NCI-H1436 (cell line): ENCODE results near the gene UBR3.
"Not testable (repeated sequence)": the region's sequence is repeated elsewhere in the genome, so short reads cannot be mapped to it uniquely, and the experiment has no call there.

Experiments used
- DNase-seq: peaks from one replicate; lab custom pipeline; 2025; lab: John Stamatoyannopoulos, UW

Gene UBR3

DNA sequence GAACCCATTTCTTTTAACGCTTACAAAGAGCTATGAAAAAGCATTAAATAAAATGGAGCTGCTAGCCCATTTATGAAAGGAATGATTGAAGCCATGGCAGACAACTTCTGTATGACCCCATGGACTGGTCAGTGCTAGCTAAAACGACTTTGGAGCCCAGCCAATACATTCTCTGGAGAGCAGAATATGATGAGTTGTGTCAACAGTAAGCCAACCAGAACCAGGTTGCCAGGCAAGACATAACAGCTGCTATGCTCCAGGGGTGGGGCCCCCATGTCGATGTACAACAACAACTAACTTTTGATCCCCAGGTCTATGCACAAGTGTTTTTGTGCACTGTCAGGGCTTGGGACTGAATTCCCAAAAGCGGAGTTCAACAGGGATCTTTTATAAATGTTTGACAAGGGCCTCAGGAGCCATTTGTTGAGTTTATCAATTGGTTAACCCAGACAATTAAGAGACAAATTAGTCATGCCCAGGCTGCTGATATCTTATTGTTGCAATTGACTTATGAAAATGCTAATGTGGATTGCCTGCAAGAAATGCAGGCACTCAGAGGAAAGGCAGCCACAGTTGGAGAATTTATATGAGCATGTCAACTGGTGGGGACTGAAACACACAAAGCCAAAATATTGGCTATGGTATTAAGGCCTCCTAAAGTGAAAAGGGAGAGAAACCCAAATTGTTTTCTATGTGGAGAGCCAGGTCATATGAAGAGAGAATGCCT, 286.1 kb downstream of the UBR3 start:
- DNase-seq: no peak

DNA sequence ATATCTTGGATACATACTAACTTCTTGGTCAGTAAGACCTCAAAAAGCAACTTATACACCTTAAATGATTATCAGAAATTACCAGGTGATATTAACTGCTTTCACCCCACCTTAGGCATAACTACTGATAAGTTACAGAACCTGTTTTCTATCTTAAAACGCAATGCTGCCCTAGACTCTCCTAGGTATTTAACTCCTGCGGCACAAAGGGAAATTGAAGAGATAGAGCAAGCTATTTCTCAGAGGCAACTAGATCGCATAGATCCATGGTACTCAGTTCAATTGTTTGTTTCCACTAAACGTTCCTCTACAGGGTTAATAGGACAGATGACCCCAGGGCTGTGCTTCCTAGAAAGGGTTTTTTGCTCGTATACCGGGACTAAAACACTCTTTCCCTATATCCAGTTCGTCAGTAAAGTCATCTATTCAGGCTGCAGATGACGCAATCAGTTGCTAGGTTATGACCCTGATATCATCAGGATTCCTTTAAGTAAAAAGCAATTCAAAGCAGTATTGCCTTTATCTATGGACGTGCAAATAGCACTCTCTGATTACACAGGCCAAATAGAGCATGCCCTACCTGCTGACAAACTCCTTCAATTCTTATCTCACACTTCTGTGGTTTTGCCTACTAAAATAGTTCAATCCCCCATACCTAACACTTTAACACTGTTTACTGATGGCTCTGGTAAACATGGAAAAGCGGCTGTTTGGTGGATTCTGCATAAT, 288.4 kb downstream of the UBR3 start:
- no peak for DNase-seq

DNA sequence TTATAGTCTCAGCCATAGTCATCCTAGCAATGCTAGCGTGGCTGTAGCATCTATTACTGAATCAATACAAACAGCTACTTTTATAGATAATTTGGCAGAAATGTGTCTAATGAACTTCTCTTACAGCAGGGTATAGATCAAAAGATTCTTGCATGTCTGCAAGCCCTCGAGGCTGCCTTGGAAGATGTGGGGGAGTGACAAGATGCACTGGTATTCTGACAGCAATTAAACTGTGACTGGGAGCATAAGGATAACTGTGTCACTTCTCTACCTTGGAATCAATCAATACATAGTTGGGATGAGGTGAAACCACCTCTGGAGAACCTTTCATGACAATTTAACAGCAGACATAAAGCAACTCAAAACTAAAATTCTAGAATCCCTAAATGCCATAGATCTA, 291.4 kb downstream of the UBR3 start:
- DNase-seq: no peak

DNA sequence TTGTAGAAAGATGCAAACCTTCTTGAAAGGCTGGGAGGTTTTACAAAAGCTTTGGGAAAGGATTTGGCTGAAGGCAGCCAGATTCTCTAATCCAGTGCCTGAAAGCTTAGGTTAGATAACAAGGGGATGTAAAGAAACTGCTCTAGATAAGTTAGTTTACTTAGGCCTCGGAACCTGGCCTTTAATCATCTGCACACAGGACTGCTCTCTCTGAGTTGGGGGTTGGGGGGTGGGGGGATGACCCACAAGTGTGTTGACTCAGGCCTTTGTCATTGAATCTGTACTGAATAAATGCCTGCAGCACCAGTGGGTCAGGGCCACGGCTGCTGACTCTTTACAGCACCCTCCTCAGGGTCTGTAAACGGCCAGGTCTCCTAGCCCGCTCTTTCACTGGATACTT, 292.1 kb downstream of the UBR3 start:
- DNase-seq: not testable (repeated sequence)

DNA sequence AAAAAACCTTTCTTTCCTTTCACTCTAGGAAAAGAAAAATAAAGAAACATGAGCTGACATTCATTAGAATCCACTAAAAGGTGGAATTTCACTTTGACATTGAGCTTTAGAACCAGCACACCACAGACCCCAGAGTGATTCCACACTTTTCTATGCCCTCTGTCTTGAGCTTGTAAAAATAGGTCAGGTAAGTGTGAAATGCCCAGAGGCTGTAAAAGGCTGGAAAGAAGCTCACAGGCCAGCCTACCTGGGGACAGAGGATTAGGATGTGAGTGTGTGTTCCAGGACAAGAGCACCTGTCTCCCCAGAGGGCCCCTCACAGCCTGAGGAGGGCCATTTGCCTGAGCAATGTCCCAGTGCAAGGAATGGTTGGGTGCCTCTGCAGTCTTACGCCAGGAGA, 294.4 kb downstream of the UBR3 start:
- DNase-seq: no peak

DNA sequence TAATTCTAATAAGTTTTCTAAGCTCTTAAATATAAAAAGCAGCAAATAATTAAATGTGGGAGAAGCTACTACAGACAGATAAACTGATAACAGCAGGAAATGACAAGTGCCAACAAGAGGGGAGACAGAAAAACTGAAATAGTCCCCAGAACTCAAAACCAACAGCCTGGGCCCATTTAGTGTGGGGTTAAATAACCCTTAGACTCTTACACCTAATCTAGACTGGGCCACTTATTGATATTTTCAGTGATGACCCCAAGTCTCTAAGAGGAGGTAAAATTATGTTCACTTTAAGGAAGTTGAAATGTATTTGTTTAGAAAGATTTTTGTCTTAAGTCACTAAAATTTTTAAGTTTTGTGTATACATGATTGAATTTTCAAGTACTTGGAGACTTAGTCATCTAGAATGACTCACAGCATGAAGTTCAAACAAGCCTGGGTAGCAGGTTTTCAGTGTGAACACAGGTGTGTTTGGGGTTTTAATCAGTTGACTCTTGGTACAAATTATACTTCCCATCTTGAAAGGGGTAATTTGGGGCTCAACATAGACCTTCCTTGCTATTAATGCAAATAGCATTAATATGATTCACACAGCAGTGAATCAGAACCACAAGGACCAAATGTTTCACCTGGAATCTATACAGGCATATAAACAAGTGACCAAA, 295.8 kb downstream of the UBR3 start:
- DNase-seq: no peak

DNA sequence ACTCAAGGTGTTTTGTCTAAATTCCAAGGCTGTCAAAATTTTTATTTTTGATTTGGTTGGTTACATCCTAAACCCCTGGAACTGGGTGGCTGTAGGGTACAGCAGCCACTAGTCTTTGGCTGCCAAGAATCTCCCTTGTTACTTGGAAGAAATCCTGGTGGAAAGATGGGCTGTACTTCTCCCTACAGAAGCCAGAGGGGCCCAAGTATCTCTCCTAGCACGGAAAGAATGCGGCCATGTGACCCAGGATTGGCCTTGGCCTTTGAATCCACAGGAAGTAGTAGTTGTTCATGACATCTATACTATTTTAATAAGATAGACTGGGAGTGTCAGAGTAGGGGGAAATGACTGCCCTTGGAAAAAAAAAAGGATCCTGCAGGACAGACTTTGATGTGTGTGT, 296.3 kb downstream of the UBR3 start:
- no peak for DNase-seq

DNA sequence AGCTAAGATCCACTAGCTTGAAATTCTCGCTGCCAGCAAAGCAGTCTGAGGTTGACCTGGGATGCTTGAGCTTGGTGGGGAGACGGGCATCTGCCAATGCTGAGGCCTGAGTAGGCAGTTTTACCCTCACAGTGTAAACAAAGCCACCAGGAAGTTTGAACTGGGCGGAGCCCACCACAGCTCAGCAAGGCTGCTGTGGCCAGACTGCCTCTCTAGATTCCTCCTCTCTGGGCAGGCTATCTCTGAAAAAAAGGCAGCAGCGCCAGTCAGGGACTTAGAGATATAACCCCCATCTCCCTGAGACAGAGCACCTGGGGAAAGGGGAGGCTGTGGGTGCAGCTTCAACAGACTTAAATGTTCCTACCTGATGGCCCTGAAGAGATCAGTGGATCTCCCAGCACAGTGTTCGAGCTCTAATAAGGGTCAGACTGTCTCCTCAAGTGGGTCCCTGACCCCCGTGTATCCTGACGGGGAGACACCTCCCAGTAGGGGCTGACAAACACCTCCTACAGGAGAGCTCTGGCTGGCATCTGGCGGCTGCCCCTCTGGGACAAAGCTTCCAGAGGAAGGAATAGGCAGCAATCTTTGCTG, 299.0 kb downstream of the UBR3 start:
- DNase-seq: not testable (repeated sequence)
